HEK293T (cell line): ENCODE results near the gene MPHOSPH9.

Experiments used
- CTCF ChIA-PET: fragments of 350-600 bp; formaldehyde crosslinking; extraction: SDS; loops from one replicate; lab custom pipeline; 2021; ENCODE audit warnings: antibody characterized with exemption, inconsistent platforms; lab: Yijun Ruan, JAX
- POLR2A ChIA-PET: fragments of 350-600 bp; formaldehyde crosslinking; extraction: SDS; loops from one replicate; lab custom pipeline; 2020; ENCODE audit warnings: antibody characterized with exemption, inconsistent platforms; lab: Yijun Ruan, JAX
- DNase-seq: peaks from one replicate; pipeline ENCODE4 v3.0.0; 2012; ENCODE audit warnings: mixed read lengths; ENCODE audit errors: extremely low spot score
- ARNT ChIP-seq: fragments of 450-650 bp; IDR thresholded peaks from 2 replicates; pipeline ENCODE4 v1.6.1; 2017; ENCODE audit warnings: mild to moderate bottlenecking
- BHLHE40 ChIP-seq: fragments of 450-650 bp; IDR thresholded peaks from 2 replicates; pipeline ENCODE4 v1.6.1; 2016; ENCODE audit warnings: mild to moderate bottlenecking, moderate library complexity, borderline replicate concordance
- CTBP1 ChIP-seq: fragments of 450-650 bp; IDR thresholded peaks from 2 replicates; pipeline ENCODE4 v1.6.1; 2016; ENCODE audit warnings: borderline replicate concordance
- ELF4 ChIP-seq: fragments of 450-650 bp; IDR thresholded peaks from 2 replicates; pipeline ENCODE4 v1.6.1; 2017; ENCODE audit warnings: antibody characterized with exemption
- FOXA1 ChIP-seq: fragments of 450-650 bp; IDR thresholded peaks from 2 replicates; pipeline ENCODE4 v1.6.1; 2016; ENCODE audit warnings: mild to moderate bottlenecking
- FOXK2 ChIP-seq: fragments of 450-650 bp; IDR thresholded peaks from 2 replicates; pipeline ENCODE4 v1.6.1; 2016; ENCODE audit warnings: mild to moderate bottlenecking
- FOXM1 ChIP-seq: fragments of 450-650 bp; IDR thresholded peaks from 2 replicates; pipeline ENCODE4 v1.6.1; 2017; ENCODE audit warnings: mild to moderate bottlenecking, borderline replicate concordance
- HDGF ChIP-seq: fragments of 450-650 bp; IDR thresholded peaks from 2 replicates; pipeline ENCODE4 v1.6.1; 2017; ENCODE audit warnings: antibody characterized with exemption, borderline replicate concordance
- L3MBTL2 ChIP-seq: fragments of 450-650 bp; conservative IDR thresholded peaks from 2 replicates; pipeline ENCODE4 v1.6.1; 2016; ENCODE audit warnings: mild to moderate bottlenecking
- LEF1 ChIP-seq: fragments of 450-650 bp; IDR thresholded peaks from 2 replicates; pipeline ENCODE4 v1.6.1; 2017; ENCODE audit warnings: mild to moderate bottlenecking, borderline replicate concordance
- NFRKB ChIP-seq: fragments of 450-650 bp; IDR thresholded peaks from 2 replicates; pipeline ENCODE4 v1.6.1; 2016; ENCODE audit warnings: mild to moderate bottlenecking, moderate library complexity
- PKNOX1 ChIP-seq: fragments of 450-650 bp; IDR thresholded peaks from 2 replicates; pipeline ENCODE4 v1.6.1; 2016
- SP1 ChIP-seq: fragments of 450-650 bp; IDR thresholded peaks from 2 replicates; pipeline ENCODE4 v1.6.1; 2017
- SUZ12 ChIP-seq: fragments of 450-650 bp; IDR thresholded peaks from 2 replicates; pipeline ENCODE4 v1.6.1; 2016; ENCODE audit warnings: mild to moderate bottlenecking
- TARDBP ChIP-seq: fragments of 450-650 bp; IDR thresholded peaks from 2 replicates; pipeline ENCODE4 v1.6.1; 2016
- ZNF384 ChIP-seq: fragments of 450-650 bp; IDR thresholded peaks from 2 replicates; pipeline ENCODE4 v1.6.1; 2016

Gene MPHOSPH9

GRCh38 chr12:123141615-123142517, 91.1 kb downstream of the MPHOSPH9 start:
- ChIA-PET POLR2A (interaction anchor here (3.3 kb wide), 1 partner anchor 91 kb away, joined by 9 read pairs; the partner anchor contains the start of genes MPHOSPH9 and MTRFR), CTCF (no interaction called here)
- no peak for DNase-seq
- TF ChIP-seq FOXA1 (no peak), ZNF384 (no peak), LEF1 (no peak), TARDBP (no peak), ELF4 (no peak), BHLHE40 (no peak), SP1 (no peak), FOXM1 (no peak), L3MBTL2 (no peak), ARNT (no peak), SUZ12 (no peak), CTBP1 (no peak), FOXK2 (no peak), PKNOX1 (no peak), HDGF (no peak), NFRKB (no peak)

- TF ChIP-seq FOXA1 (no peak), HDGF (no peak), ZNF384 (no peak), TARDBP (no peak), CTBP1 (no peak)
- ChIA-PET POLR2A (interaction anchor here (1.0 to 3.3 kb wide), 2 partner anchors 11 to 92 kb away, joined by 3 to 9 read pairs; partner anchors contain the start of genes MPHOSPH9 and MTRFR), CTCF (no interaction called here)
- DNase-seq, result no peak
Measured at GRCh38 chr12:123140676-123141614, 92.0 kb downstream of the MPHOSPH9 start.

- ChIA-PET POLR2A (interaction anchor here (1.0 kb wide), 1 partner anchor 12 kb away, joined by 3 read pairs; no protein-coding TSS in a partner anchor), CTCF (no interaction called here)
- no peak for DNase-seq
- TF ChIP-seq ELF4 (no peak), PKNOX1 (no peak), SUZ12 (no peak), FOXA1 (no peak), FOXM1 (no peak), BHLHE40 (no peak), SP1 (no peak)
Measured at GRCh38 chr12:123139926-123140675, 92.8 kb downstream of the MPHOSPH9 start.

- DNase-seq, result no peak
- POLR2A ChIA-PET, result no interaction called here
- CTCF ChIA-PET, result no interaction called here
- TF ChIP-seq TARDBP (no peak), FOXM1 (no peak), SUZ12 (no peak), SP1 (no peak)
Measured at GRCh38 chr12:123135688-123136087, 97.3 kb downstream of the MPHOSPH9 start.

- ChIA-PET CTCF (interaction anchor here (0.5 to 0.7 kb wide), 2 partner anchors 10 to 604 kb away, joined by 4 read pairs; no protein-coding TSS in a partner anchor), POLR2A (interaction anchor here (1.0 kb wide), 1 partner anchor 9 kb away, joined by 3 read pairs; no protein-coding TSS in a partner anchor)
- TF ChIP-seq ELF4, result no peak
- no peak for TF ChIP-seq FOXA1
- no peak for TF ChIP-seq BHLHE40
- no peak for TF ChIP-seq TARDBP
- TF ChIP-seq L3MBTL2, result no peak
- TF ChIP-seq ZNF384, result no peak
- no peak for TF ChIP-seq HDGF
- TF ChIP-seq CTBP1, result no peak
- TF ChIP-seq FOXM1, result no peak
- no peak for TF ChIP-seq ARNT
- DNase-seq, result no peak
Measured at GRCh38 chr12:123134826-123135225, 98.1 kb downstream of the MPHOSPH9 start.

GRCh38 chr12:123134271-123134671, 98.7 kb downstream of the MPHOSPH9 start:
- ChIA-PET POLR2A (interaction anchor here (1.0 kb wide), 1 partner anchor 9 kb away, joined by 3 read pairs; no protein-coding TSS in a partner anchor), CTCF (interaction anchor here (0.7 kb wide), 1 partner anchor 11 kb away, joined by 4 read pairs; no protein-coding TSS in a partner anchor)
- DNase-seq, result no peak
- TF ChIP-seq SP1 (no peak), FOXM1 (no peak), L3MBTL2 (no peak), ZNF384 (no peak), BHLHE40 (no peak), NFRKB (no peak), FOXA1 (no peak), FOXK2 (no peak), CTBP1 (no peak), LEF1 (no peak), ELF4 (no peak), TARDBP (no peak), HDGF (no peak), PKNOX1 (no peak)
